ENCODE results near the gene CAPNS1.

The CAPNS1 gene

GRCh38 chr19:36116344-36116637 is 23.6 kb upstream of the CAPNS1 start:
- H3K27me3 ChIP-seq (ENCODE audit: control insufficient read depth, insufficient read depth, low read length) = no peaks in the 10 kb centered on the region
- no peak overlapping the region for H3K4me3 ChIP-seq (ENCODE audit: low read depth, low read length)
- H3K9me3 ChIP-seq (ENCODE audit: control insufficient read depth, low read length) = no peaks in the 10 kb centered on the region
- peaks cover 4% of the 10 kb centered on the region for H3K79me2 ChIP-seq
- no peak overlapping the region for H3K9ac ChIP-seq
- H3K4me2 ChIP-seq (ENCODE audit: low read length) = peak overlapping the region; percentile 83
- H3K36me3 ChIP-seq (ENCODE audit: control insufficient read depth, insufficient read depth, low read length) = no peaks in the 10 kb centered on the region
- peak overlapping the region; percentile 91 for H3K27ac ChIP-seq
- peaks cover 5% of the 10 kb centered on the region for H3K4me1 ChIP-seq
- no peak overlapping the region for H2AFZ ChIP-seq
- TF ChIP-seq, protein P1, sequence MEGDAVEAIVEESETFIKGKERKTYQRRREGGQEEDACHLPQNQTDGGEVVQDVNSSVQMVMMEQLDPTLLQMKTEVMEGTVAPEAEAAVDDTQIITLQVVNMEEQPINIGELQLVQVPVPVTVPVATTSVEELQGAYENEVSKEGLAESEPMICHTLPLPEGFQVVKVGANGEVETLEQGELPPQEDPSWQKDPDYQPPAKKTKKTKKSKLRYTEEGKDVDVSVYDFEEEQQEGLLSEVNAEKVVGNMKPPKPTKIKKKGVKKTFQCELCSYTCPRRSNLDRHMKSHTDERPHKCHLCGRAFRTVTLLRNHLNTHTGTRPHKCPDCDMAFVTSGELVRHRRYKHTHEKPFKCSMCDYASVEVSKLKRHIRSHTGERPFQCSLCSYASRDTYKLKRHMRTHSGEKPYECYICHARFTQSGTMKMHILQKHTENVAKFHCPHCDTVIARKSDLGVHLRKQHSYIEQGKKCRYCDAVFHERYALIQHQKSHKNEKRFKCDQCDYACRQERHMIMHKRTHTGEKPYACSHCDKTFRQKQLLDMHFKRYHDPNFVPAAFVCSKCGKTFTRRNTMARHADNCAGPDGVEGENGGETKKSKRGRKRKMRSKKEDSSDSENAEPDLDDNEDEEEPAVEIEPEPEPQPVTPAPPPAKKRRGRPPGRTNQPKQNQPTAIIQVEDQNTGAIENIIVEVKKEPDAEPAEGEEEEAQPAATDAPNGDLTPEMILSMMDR (IDR thresholded peaks at IDR 0.05) = no peak

GRCh38 chr19:36120092-36120983 is 19.5 kb upstream of the CAPNS1 start:
- TF ChIP-seq, protein P1 (IDR thresholded peaks at IDR 0.05) = no peak
- H3K4me1 ChIP-seq = peaks cover 3% of the 10 kb centered on the region
- H3K27me3 ChIP-seq (ENCODE audit: control insufficient read depth, insufficient read depth, low read length) = no peaks in the 10 kb centered on the region
- no peak overlapping the region for H2AFZ ChIP-seq
- H3K36me3 ChIP-seq (ENCODE audit: control insufficient read depth, insufficient read depth, low read length) = no peaks in the 10 kb centered on the region
- H3K4me3 ChIP-seq (ENCODE audit: low read depth, low read length) = no peak overlapping the region
- H3K9ac ChIP-seq = no peak overlapping the region
- H3K4me2 ChIP-seq (ENCODE audit: low read length) = no peak overlapping the region
- H3K79me2 ChIP-seq = peaks cover 4% of the 10 kb centered on the region
- no peak overlapping the region for H3K27ac ChIP-seq
- H3K9me3 ChIP-seq (ENCODE audit: control insufficient read depth, low read length) = no peaks in the 10 kb centered on the region

DNA sequence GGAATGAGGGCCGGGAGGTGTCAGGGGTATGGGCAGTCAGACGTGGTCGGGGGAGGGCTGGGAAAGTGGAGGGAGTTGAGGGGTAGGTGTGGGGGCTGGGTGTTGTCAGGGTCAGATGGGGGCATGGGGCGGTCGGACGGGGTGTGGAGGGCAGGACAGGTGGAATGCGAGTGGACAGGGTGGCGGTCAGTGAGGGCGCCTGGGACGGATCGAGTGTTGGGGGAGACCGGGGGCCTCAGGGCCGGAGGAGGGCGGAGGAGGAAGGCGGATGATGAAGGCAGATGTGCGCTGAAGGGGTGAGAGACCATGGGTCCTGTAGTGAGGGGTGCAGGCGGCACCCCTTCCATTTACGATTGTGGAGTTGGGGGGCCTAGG is 18.9 kb upstream of the CAPNS1 start:
- no peak overlapping the region for H3K27ac ChIP-seq
- no peak overlapping the region for H3K4me3 ChIP-seq (ENCODE audit: low read depth, low read length)
- TF ChIP-seq, protein P1 (IDR thresholded peaks at IDR 0.05) = no peak
- peaks cover 3% of the 10 kb centered on the region for H3K4me1 ChIP-seq
- H3K27me3 ChIP-seq (ENCODE audit: control insufficient read depth, insufficient read depth, low read length) = no peaks in the 10 kb centered on the region
- H3K9me3 ChIP-seq (ENCODE audit: control insufficient read depth, low read length) = no peaks in the 10 kb centered on the region
- H3K79me2 ChIP-seq = peaks cover 4% of the 10 kb centered on the region
- H3K36me3 ChIP-seq (ENCODE audit: control insufficient read depth, insufficient read depth, low read length) = no peaks in the 10 kb centered on the region
- no peak overlapping the region for H3K9ac ChIP-seq
- H2AFZ ChIP-seq = no peak overlapping the region
- no peak overlapping the region for H3K4me2 ChIP-seq (ENCODE audit: low read length)

GRCh38 chr19:36121486-36122124 is 18.3 kb upstream of the CAPNS1 start:
- H3K9ac ChIP-seq = no peak overlapping the region
- no peak overlapping the region for H3K27ac ChIP-seq
- H3K4me2 ChIP-seq (ENCODE audit: low read length) = no peak overlapping the region
- H3K4me3 ChIP-seq (ENCODE audit: low read depth, low read length) = no peak overlapping the region
- no peaks in the 10 kb centered on the region for H3K4me1 ChIP-seq
- H3K79me2 ChIP-seq = no peaks in the 10 kb centered on the region
- TF ChIP-seq, protein P1 (IDR thresholded peaks at IDR 0.05) = no peak
- no peak overlapping the region for H2AFZ ChIP-seq
- no peaks in the 10 kb centered on the region for H3K27me3 ChIP-seq (ENCODE audit: control insufficient read depth, insufficient read depth, low read length)
- H3K9me3 ChIP-seq (ENCODE audit: control insufficient read depth, low read length) = no peaks in the 10 kb centered on the region
- H3K36me3 ChIP-seq (ENCODE audit: control insufficient read depth, insufficient read depth, low read length) = no peaks in the 10 kb centered on the region
